Trophoblast cell (in vitro differentiated cells and primary cell): ENCODE measurements around the gene KCNH1.

Source experiments
- DNase-seq, 2 donors: peaks; one replicate each; pipeline ENCODE4 v3.0.0-alpha.2; 2016
- H2AFZ ChIP-seq: 2 replicates; pipeline ENCODE4 v1.6.1; 2013; ENCODE audit warnings: low read length, moderate library complexity, mild to moderate bottlenecking; ENCODE audit not compliant: insufficient read depth, poor library complexity
- H2AK5ac ChIP-seq: 2 replicates; pipeline ENCODE4 v1.6.1; 2013; ENCODE audit warnings: mild to moderate bottlenecking, low read length
- H2BK120ac ChIP-seq: 2 replicates; pipeline ENCODE4 v1.6.1; 2013; ENCODE audit warnings: low read length, mild to moderate bottlenecking, moderate library complexity; ENCODE audit not compliant: insufficient read depth, poor library complexity
- H2BK12ac ChIP-seq: 2 replicates; pipeline ENCODE4 v1.6.1; 2013; ENCODE audit warnings: mild to moderate bottlenecking, low read length, moderate library complexity
- H2BK5ac ChIP-seq: 2 replicates; pipeline ENCODE4 v1.6.1; 2013; ENCODE audit warnings: low read length, low read depth, moderate library complexity, mild to moderate bottlenecking; ENCODE audit not compliant: poor library complexity
- H3K14ac ChIP-seq: 2 replicates; pipeline ENCODE4 v1.6.1; 2013; ENCODE audit warnings: mild to moderate bottlenecking, low read length
- H3K18ac ChIP-seq: 2 replicates; pipeline ENCODE4 v1.6.1; 2013; ENCODE audit warnings: mild to moderate bottlenecking, low read length
- H3K23ac ChIP-seq: 2 replicates; pipeline ENCODE4 v1.6.1; 2013; ENCODE audit warnings: low read length
- H3K27ac ChIP-seq: 2 replicates; pipeline ENCODE4 v1.5.1; 2013; ENCODE audit warnings: low read depth, mild to moderate bottlenecking, inconsistent platforms, low read length, moderate library complexity
- H3K27me3 ChIP-seq: 2 replicates; pipeline ENCODE4 v1.6.1; 2013; ENCODE audit warnings: inconsistent platforms, mild to moderate bottlenecking, low read length, moderate library complexity; ENCODE audit not compliant: insufficient read depth
- H3K36me3 ChIP-seq, 2 experiments: 1 replicate in 1 of 2; 2 replicates in 1 of 2; pipeline ENCODE4 v1.6.1; 2013; ENCODE audit warnings: low read length in 2 of 2, mild to moderate bottlenecking in 2 of 2, moderate library complexity in 1 of 2; ENCODE audit not compliant: insufficient read depth in 2 of 2, control insufficient read depth in 1 of 2
- H3K4ac ChIP-seq: 2 replicates; pipeline ENCODE4 v1.6.1; 2013; ENCODE audit warnings: low read depth, mild to moderate bottlenecking, low read length, moderate library complexity
- H3K4me1 ChIP-seq, 2 experiments: 1 replicate in 1 of 2; 2 replicates in 1 of 2; pipeline ENCODE4 v1.6.1; 2013; ENCODE audit warnings: low read length in 2 of 2, mild to moderate bottlenecking in 2 of 2, moderate library complexity in 1 of 2; ENCODE audit not compliant: insufficient read depth in 2 of 2, control insufficient read depth in 1 of 2
- H3K4me2 ChIP-seq: 2 replicates; pipeline ENCODE4 v1.6.1; 2013; ENCODE audit warnings: inconsistent platforms, mild to moderate bottlenecking, low read length, moderate library complexity
- H3K4me3 ChIP-seq: 2 replicates; pipeline ENCODE4 v1.5.1; 2013; ENCODE audit warnings: mild to moderate bottlenecking, low read depth, low read length, inconsistent platforms
- H3K79me1 ChIP-seq: one replicate; pipeline ENCODE4 v1.6.1; 2013; ENCODE audit warnings: low read length
- H3K79me2 ChIP-seq: 2 replicates; pipeline ENCODE4 v1.6.1; 2013; ENCODE audit warnings: low read length, mild to moderate bottlenecking; ENCODE audit not compliant: control insufficient read depth, insufficient read depth, poor library complexity
- H3K9ac ChIP-seq: 2 replicates; pipeline ENCODE4 v1.6.1; 2013; ENCODE audit warnings: mild to moderate bottlenecking, low read length
- H3K9me3 ChIP-seq: 2 replicates; pipeline ENCODE4 v1.6.1; 2013; ENCODE audit warnings: low read depth, mild to moderate bottlenecking, control low read depth, inconsistent platforms, low read length; ENCODE audit not compliant: insufficient read depth
- H4K12ac ChIP-seq: 2 replicates; pipeline ENCODE4 v1.6.1; 2013; ENCODE audit warnings: low read depth, mild to moderate bottlenecking, low read length, moderate library complexity
- H4K8ac ChIP-seq: 2 replicates; pipeline ENCODE4 v1.6.1; 2013; ENCODE audit warnings: low read depth, mild to moderate bottlenecking, low read length, moderate library complexity
- H4K91ac ChIP-seq: one replicate; pipeline ENCODE4 v1.6.1; 2013; ENCODE audit warnings: low read depth, mild to moderate bottlenecking, low read length, moderate library complexity
- WGBS: extraction: QIAGEN DNeasy Blood & Tissue Kit; methylation state at CpG from one replicate; pipeline ENCODE4 v1.1.7; 2013; ENCODE audit warnings: missing lambda C conversion rate; ENCODE audit not compliant: insufficient read length, insufficient coverage; ENCODE audit errors: extremely low coverage; 5-methylcytosine and 5-hydroxymethylcytosine counted together

Gene KCNH1

GRCh38 chr1:210790196-210790595 lies 343.8 kb downstream of the KCNH1 start:
- Histone ChIP-seq H3K14ac (no peak overlapping the region), H3K27ac (no peak overlapping the region)

GRCh38 chr1:210787800-210788199 lies 346.1 kb downstream of the KCNH1 start:
- H2BK12ac ChIP-seq = no peak overlapping the region
- no peaks in the 10 kb centered on the region for H3K79me1 ChIP-seq
- no CpG with 5 or more reads among the region's 1 CpG for WGBS

More at GRCh38 chr1:210790196-210790595, 343.8 kb downstream of the KCNH1 start:
- Histone ChIP-seq H3K18ac (no peak overlapping the region), H3K23ac (no peak overlapping the region), H3K9me3 (no peaks in the 10 kb centered on the region), H4K12ac (no peak overlapping the region), H4K8ac (no peak overlapping the region), H3K36me3 (no peaks in the 10 kb centered on the region), H3K4me2 (no peak overlapping the region), H4K91ac (no peak overlapping the region), H3K79me2 (no peaks in the 10 kb centered on the region), H3K27me3 (no peaks in the 10 kb centered on the region), H2AFZ (no peak overlapping the region), H3K9ac (no peak overlapping the region), H2BK5ac (no peak overlapping the region), H3K4me1 (peaks cover 3% of the 10 kb centered on the region in 2 experiments), H2BK120ac (no peak overlapping the region), H2BK12ac (no peak overlapping the region), H3K79me1 (no peaks in the 10 kb centered on the region), H3K4ac (no peak overlapping the region), H2AK5ac (no peak overlapping the region), H3K4me3 (no peak overlapping the region)
- WGBS = no CpG with 5 or more reads among the region's 2 CpGs
- DNase-seq = no peak

GRCh38 chr1:210786546-210786945 lies 347.4 kb downstream of the KCNH1 start:
- H3K4me2 ChIP-seq = no peak overlapping the region
- H3K79me2 ChIP-seq = no peaks in the 10 kb centered on the region
- no peak overlapping the region for H3K4ac ChIP-seq
- no peak overlapping the region for H3K9ac ChIP-seq
- no peak overlapping the region for H3K23ac ChIP-seq
- H3K18ac ChIP-seq = no peak overlapping the region
- no peak overlapping the region for H4K12ac ChIP-seq
- no peaks in the 10 kb centered on the region for H3K9me3 ChIP-seq
- no peaks in the 10 kb centered on the region for H3K36me3 ChIP-seq
- no peak overlapping the region for H2BK5ac ChIP-seq
- no peak overlapping the region for H3K4me3 ChIP-seq
- H4K8ac ChIP-seq = no peak overlapping the region
- no peak overlapping the region for H2BK12ac ChIP-seq
- H2AK5ac ChIP-seq = no peak overlapping the region
- no peak overlapping the region for H2AFZ ChIP-seq
- no peaks in the 10 kb centered on the region for H3K79me1 ChIP-seq
- H3K27me3 ChIP-seq = no peaks in the 10 kb centered on the region
- no peak overlapping the region for H4K91ac ChIP-seq
- no peak for DNase-seq
- H3K14ac ChIP-seq = no peak overlapping the region
- no CpG with 5 or more reads among the region's 1 CpG for WGBS
- H3K27ac ChIP-seq = no peak overlapping the region
- no peak overlapping the region for H2BK120ac ChIP-seq
- H3K4me1 ChIP-seq = no peaks in the 10 kb centered on the region

More at GRCh38 chr1:210787800-210788199, 346.1 kb downstream of the KCNH1 start:
- H3K27ac ChIP-seq = no peak overlapping the region
- H3K23ac ChIP-seq = no peak overlapping the region
- H3K18ac ChIP-seq = no peak overlapping the region
- H3K36me3 ChIP-seq = no peaks in the 10 kb centered on the region
- no peak overlapping the region for H2AK5ac ChIP-seq
- no peaks in the 10 kb centered on the region for H3K9me3 ChIP-seq
- H4K8ac ChIP-seq = no peak overlapping the region
- no peak overlapping the region for H4K91ac ChIP-seq
- H3K4ac ChIP-seq = no peak overlapping the region
- no peaks in the 10 kb centered on the region for H3K27me3 ChIP-seq
- H3K9ac ChIP-seq = no peak overlapping the region
- H3K4me1 ChIP-seq = peaks cover 3% of the 10 kb centered on the region in 2 experiments
- H3K14ac ChIP-seq = no peak overlapping the region
- H3K4me2 ChIP-seq = no peak overlapping the region
- H2AFZ ChIP-seq = no peak overlapping the region
- no peak overlapping the region for H4K12ac ChIP-seq
- no peak overlapping the region for H3K4me3 ChIP-seq
- no peak overlapping the region for H2BK120ac ChIP-seq
- no peak overlapping the region for H2BK5ac ChIP-seq
- H3K79me2 ChIP-seq = no peaks in the 10 kb centered on the region
- no peak for DNase-seq

GRCh38 chr1:210783925-210784324 lies 350.0 kb downstream of the KCNH1 start:
- no peaks in the 10 kb centered on the region for H3K27me3 ChIP-seq
- no peaks in the 10 kb centered on the region for H3K4me1 ChIP-seq
- no peaks in the 10 kb centered on the region for H3K9me3 ChIP-seq
- no peak overlapping the region for H3K23ac ChIP-seq
- no peak overlapping the region for H3K14ac ChIP-seq
- H3K18ac ChIP-seq = no peak overlapping the region
- H3K79me2 ChIP-seq = no peaks in the 10 kb centered on the region
- H3K27ac ChIP-seq = no peak overlapping the region
- no peak overlapping the region for H2BK120ac ChIP-seq
- H4K12ac ChIP-seq = no peak overlapping the region
- no peaks in the 10 kb centered on the region for H3K36me3 ChIP-seq
- no peak overlapping the region for H2BK5ac ChIP-seq
- no peaks in the 10 kb centered on the region for H3K79me1 ChIP-seq
- H2AFZ ChIP-seq = no peak overlapping the region
- no peak overlapping the region for H2BK12ac ChIP-seq
- H4K91ac ChIP-seq = no peak overlapping the region
- WGBS = no CpG with 5 or more reads among the region's 1 CpG
- no peak overlapping the region for H3K4ac ChIP-seq
- H3K4me3 ChIP-seq = no peak overlapping the region
- DNase-seq = no peak
- no peak overlapping the region for H3K9ac ChIP-seq
- H2AK5ac ChIP-seq = no peak overlapping the region
- H3K4me2 ChIP-seq = no peak overlapping the region
- H4K8ac ChIP-seq = no peak overlapping the region
